Activated T-cell treated with anti-CD3 and anti-CD28 coated beads, Interleukin-2, amount 50 U/mL, for 4 hours (primary cell): ENCODE data around the gene TBL1Y. TPM values are rescaled to one million over a fixed set of nuclear protein-coding genes. Genes with fewer than 3 reads are reported as not detected.
"Not testable (repeated sequence)": the region's sequence is repeated elsewhere in the genome, so short reads cannot be mapped to it uniquely, and the experiment has no call there.

ENCODE experiments used
- ATAC-seq, 2 donors: fragments of 200-7000 bp; cut with Tn5 transposase; one replicate each; pipeline ENCODE4 v1.10.0; 2021
- DNase-seq: peaks from one replicate; pipeline ENCODE4 v3.0.0-alpha.2; 2020
- H3K27me3 Mint-ChIP-seq: one replicate; pipeline ENCODE4 v1.8.0; 2021; ENCODE audit warnings: low read depth, mixed read lengths
- H3K36me3 Mint-ChIP-seq: one replicate; pipeline ENCODE4 v1.8.0; 2022; ENCODE audit warnings: mixed read lengths; ENCODE audit not compliant: insufficient read depth
- H3K4me1 Mint-ChIP-seq: one replicate; pipeline ENCODE4 v1.8.0; 2021; ENCODE audit warnings: low read depth, mixed read lengths
- H3K4me3 Mint-ChIP-seq: one replicate; pipeline ENCODE4 v1.8.0; 2021; ENCODE audit warnings: mild to moderate bottlenecking, moderate library complexity, mixed read lengths
- H3K9me3 Mint-ChIP-seq: one replicate; pipeline ENCODE4 v1.8.0; 2021; ENCODE audit warnings: mixed read lengths
- total RNA-seq, 3 donors: library from RNA; stranded (reverse); gene quantifications; one replicate each; pipeline ENCODE4 v1.2.1, GENCODE V29; 2021

TBL1Y gene
- total RNA-seq, 3 donors from 2014 or later = not detected

DNA sequence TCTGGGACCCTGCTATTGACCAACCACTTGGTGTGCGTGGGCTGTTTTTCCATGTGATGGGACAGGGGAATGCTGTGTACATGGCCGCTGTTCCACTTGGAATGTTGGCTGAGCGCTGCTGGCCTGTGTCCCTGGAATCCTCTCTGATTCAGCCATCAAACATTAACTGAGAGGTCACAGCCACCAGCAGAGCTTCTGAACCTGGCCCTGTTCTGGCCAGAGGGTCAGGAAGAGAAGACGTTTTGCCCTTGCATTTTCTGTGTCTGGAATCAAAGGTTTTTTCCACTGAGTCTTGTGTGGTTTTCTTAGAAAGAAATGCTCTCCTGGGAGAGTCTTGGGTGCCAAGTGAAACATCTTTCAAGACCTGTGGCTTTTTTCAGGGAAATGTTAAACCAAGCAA, 85.5 kb downstream of the TBL1Y start:
- Mint-ChIP-seq H3K27me3 (no peaks in the 10 kb centered on the region), H3K4me3 (no peak overlapping the region), H3K9me3 (no peaks in the 10 kb centered on the region), H3K4me1 (no peaks in the 10 kb centered on the region), H3K36me3 (no peaks in the 10 kb centered on the region)
- DNase-seq (no peak), ATAC-seq (no peak)

DNA sequence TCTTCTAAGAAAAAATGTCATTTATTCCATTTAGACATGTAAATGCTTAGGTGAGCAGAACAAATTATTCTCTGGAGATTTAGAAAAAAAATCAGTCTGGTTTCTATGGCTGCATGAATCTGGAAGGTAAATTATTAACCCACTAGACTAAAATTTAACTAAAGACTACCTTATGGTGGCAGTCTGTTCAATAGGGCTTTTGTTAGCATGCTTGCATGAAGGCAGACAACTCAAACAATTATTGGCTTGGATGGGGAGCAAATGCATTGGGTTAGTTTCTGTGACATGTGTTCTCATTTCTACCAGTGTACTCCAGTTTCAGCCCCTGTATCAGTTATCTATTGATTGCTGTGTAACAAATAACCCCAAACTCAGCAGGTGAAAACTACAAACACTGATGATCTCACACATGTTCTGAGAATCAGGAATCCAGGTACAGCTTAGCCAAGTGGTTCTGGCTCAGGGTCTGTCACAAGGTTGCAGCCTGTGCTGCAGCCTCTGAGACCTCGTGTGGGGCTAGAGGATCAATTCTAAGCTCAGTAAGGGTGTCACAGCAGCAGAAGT, 87.1 kb downstream of the TBL1Y start:
- no peaks in the 10 kb centered on the region for H3K9me3 Mint-ChIP-seq
- DNase-seq (no peak), ATAC-seq (no peak)
- H3K4me3 Mint-ChIP-seq = no peak overlapping the region
- no peaks in the 10 kb centered on the region for H3K4me1 Mint-ChIP-seq
- H3K27me3 Mint-ChIP-seq = no peaks in the 10 kb centered on the region
- no peaks in the 10 kb centered on the region for H3K36me3 Mint-ChIP-seq

DNA sequence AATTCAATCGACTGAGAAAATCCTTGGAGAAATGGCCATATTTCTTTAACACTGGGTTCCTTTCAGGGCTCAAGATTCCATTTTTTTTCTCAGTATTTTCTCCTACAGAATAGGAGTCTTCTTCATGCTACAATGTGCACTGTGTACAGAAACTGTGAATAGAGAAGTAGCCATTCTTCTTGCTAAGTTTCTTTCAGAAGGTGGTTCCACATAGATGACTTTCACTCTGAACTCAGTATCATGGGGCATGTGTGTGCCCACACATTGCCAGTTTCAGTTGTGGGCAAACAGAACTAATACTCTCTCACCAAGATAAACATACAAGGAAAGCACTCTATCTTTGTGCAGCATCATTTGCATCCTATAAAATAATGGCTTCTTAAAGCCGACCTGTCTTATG, 89.4 kb downstream of the TBL1Y start:
- no peak overlapping the region for H3K4me3 Mint-ChIP-seq
- H3K36me3 Mint-ChIP-seq = no peaks in the 10 kb centered on the region
- ATAC-seq (no peak), DNase-seq (no peak)
- no peaks in the 10 kb centered on the region for H3K9me3 Mint-ChIP-seq
- no peaks in the 10 kb centered on the region for H3K27me3 Mint-ChIP-seq
- H3K4me1 Mint-ChIP-seq = no peaks in the 10 kb centered on the region

DNA sequence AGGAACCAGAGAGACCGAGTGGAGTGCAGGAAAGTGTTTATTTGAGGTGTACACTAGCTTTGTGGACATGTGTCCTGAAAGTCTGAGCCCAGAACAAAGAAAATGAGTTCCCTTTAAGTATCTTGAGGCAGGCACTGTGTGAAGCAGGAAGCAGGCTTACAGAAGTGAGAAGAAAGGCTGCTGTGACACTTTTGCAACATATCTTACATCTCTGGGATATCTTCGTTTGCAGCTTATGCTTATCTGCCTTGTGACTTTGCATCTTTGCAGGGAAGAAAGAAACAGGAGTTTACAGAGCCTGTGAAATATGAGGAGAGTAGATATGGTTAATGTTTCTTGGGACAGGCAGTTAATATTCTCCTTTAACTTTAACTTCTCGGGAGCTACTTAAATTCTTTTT, 92.1 kb downstream of the TBL1Y start:
- no peaks in the 10 kb centered on the region for H3K27me3 Mint-ChIP-seq
- no peaks in the 10 kb centered on the region for H3K4me1 Mint-ChIP-seq
- no peak for DNase-seq
- no peak overlapping the region for H3K4me3 Mint-ChIP-seq
- ATAC-seq = no peak
- H3K36me3 Mint-ChIP-seq = no peaks in the 10 kb centered on the region
- no peaks in the 10 kb centered on the region for H3K9me3 Mint-ChIP-seq

DNA sequence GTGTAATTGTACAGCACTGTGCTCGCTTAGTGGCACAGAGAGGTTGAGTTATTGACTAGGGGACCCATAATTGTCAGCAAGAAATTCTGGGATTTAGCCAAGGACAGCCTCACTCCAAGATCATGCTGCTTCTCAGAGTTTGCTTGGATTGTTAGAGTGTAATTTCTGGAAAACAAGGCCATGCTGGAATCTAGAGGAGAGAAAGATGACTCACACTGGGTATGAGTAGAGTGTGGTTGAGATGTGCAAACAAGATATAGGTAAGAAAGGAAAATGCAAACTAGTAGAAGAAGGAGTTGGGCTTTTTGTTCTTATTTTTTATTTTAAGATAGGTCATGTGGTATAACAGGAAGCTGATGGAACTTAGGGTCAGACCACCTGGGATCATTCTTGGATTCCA, 97.4 kb downstream of the TBL1Y start:
- no peak for ATAC-seq

DNA sequence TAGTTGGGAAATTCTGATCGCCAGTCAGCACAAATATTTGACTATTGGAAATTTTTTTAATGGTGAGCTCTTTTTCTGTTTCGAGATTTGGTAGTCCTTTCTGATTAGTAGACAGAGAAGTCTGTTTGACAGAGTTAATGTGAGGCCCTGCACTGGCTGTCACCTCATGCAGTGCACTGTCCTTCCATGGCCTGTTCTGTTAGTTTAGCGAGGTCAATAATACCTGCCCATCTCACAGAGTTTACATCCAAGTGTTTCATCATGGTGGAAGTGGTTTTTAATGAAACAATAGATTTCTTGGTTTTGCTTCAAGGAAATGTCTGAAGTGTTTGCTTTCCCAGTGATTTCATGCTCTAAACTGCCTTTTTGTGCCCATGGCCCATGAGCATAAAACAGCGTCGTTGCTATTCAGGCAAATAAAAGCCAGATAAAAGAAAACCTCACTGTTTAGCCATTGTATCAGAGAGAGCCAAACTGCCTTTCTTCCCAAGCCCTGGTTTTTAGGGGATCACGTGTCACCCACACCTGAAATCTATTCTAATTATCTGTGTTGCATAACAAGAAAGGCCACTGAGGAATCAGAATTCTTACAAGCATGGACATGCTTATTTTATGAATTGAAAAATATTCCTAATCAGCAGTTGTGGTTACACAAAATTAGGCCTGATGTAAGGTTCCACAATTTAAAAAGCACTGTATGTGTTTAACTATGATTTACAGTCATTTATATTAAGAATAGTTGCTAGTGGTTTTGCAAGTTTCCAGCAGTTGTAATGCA, 98.3 kb downstream of the TBL1Y start:
- H3K4me3 Mint-ChIP-seq = no peak overlapping the region
- no peaks in the 10 kb centered on the region for H3K4me1 Mint-ChIP-seq
- ATAC-seq (no peak), DNase-seq (no peak)
- H3K27me3 Mint-ChIP-seq = no peaks in the 10 kb centered on the region
- no peaks in the 10 kb centered on the region for H3K36me3 Mint-ChIP-seq
- H3K9me3 Mint-ChIP-seq = no peaks in the 10 kb centered on the region

More for the DNA sequence above, 97.4 kb downstream of the TBL1Y start:
- Mint-ChIP-seq H3K27me3 (no peaks in the 10 kb centered on the region), H3K36me3 (no peaks in the 10 kb centered on the region), H3K9me3 (no peaks in the 10 kb centered on the region), H3K4me3 (no peak overlapping the region), H3K4me1 (no peaks in the 10 kb centered on the region)
- no peak for DNase-seq

DNA sequence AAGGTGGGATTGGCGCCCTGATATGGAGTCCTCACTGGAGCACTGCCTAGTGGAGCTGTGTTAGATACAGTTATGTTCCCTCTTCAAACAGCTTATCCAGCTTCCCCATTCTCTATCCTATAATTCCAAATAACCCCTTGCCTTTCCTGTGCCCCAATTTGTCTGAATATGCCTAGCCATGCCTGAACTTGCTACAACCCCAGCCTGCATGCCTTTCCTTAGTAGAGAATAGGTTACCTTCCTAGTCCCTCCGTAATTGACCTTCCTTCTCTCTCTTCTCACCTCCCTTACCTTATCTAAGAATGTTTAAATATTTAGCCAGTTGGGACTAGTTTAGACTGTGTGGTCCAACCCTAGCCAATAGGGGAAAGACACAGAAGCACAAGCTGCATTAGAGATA, 102.6 kb downstream of the TBL1Y start:
- no peaks in the 10 kb centered on the region for H3K9me3 Mint-ChIP-seq

DNA sequence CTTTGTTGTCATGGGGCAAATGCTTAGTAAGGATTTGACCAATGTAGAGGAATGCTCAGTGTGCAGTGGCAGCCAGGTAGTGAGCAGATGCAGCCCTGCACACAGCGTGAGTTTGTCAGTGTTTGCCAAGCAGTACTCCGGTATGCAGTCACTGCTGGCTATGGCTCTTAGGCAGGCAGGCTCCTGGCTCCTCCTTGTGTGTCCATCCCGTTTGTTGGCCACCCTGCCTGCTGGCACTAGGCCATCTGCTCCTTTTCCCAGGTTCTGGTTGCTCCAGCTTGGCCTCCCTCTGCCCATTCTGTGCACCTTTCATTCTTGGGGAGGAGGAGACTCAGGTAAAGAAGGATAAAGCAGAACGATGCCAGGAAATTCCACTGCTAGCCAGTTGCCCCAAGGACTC, 106.0 kb downstream of the TBL1Y start:
- Mint-ChIP-seq H3K4me1 (no peaks in the 10 kb centered on the region), H3K4me3 (no peak overlapping the region), H3K36me3 (no peaks in the 10 kb centered on the region), H3K9me3 (no peaks in the 10 kb centered on the region), H3K27me3 (no peaks in the 10 kb centered on the region)
- DNase-seq (no peak), ATAC-seq (no peak)

More for the DNA sequence above, 102.6 kb downstream of the TBL1Y start:
- Mint-ChIP-seq H3K4me1 (no peaks in the 10 kb centered on the region), H3K36me3 (no peaks in the 10 kb centered on the region), H3K27me3 (no peaks in the 10 kb centered on the region), H3K4me3 (no peak overlapping the region)
- DNase-seq (no peak), ATAC-seq (no peak)

DNA sequence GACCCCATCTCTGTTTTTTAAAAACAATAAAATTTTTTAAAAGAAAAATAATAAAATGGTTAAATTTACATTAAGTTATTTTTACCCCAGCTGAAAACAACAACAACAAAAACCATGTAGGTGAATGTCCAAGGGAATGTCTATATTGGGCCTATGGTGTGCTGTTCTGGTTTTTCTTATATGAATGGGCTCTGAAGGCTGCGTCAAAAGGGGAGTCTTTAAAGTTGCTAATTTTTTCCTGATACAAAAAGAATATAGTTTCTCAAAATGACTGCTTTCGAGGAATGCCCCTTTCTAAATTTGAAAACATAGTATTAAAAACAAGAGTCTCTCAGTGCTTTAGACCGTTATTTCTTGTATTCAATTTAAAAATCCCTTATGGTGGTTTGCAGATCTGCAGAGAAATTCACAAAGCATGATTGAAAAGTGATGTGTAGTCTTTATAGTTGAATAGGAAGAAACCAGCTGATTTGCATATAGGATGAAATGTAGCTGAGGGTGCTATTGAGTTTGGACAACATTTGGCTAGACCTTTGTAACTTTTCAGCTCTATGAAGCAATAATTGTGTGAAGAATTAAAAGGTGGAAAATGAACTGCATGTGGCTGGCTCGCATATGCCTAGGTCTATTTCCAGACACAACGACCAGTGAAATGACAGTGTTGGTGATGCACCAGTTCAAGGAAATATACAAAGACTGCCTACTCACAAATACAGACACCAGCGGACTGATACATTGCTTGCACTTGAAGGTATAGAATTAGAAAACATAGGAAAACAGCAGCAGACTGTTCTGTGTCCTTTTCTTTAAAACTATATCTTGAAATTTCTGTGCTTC, 107.0 kb downstream of the TBL1Y start:
- Mint-ChIP-seq H3K9me3 (no peaks in the 10 kb centered on the region), H3K4me3 (no peak overlapping the region), H3K4me1 (no peaks in the 10 kb centered on the region)

DNA sequence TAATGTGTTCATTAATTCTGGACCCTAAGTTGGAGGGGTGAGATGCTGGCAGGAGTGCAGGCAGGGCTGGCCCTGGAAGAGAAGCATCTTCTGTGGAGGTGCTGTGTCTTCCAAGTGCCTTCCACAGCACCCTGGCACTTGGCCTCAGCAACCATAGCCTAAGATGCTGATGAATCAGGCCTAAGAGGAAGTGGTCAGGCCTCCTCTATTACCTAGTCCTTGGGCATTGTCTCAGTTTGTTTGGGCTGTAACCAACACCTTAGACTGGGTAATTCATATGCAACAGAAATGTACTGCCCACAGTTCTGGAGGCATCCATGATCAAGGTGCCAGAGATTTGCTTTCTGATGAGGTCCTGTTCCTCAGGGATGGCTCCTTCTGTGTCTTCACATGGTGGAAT, 128.5 kb downstream of the TBL1Y start:
- DNase-seq (no peak), ATAC-seq (no peak)
- no peaks in the 10 kb centered on the region for H3K27me3 Mint-ChIP-seq
- no peaks in the 10 kb centered on the region for H3K36me3 Mint-ChIP-seq
- peaks cover 4% of the 10 kb centered on the region for H3K4me1 Mint-ChIP-seq
- H3K4me3 Mint-ChIP-seq = no peak overlapping the region
- no peaks in the 10 kb centered on the region for H3K9me3 Mint-ChIP-seq

More for the DNA sequence above, 107.0 kb downstream of the TBL1Y start:
- Mint-ChIP-seq H3K36me3 (no peaks in the 10 kb centered on the region), H3K27me3 (no peaks in the 10 kb centered on the region)
- ATAC-seq (no peak), DNase-seq (no peak)

DNA sequence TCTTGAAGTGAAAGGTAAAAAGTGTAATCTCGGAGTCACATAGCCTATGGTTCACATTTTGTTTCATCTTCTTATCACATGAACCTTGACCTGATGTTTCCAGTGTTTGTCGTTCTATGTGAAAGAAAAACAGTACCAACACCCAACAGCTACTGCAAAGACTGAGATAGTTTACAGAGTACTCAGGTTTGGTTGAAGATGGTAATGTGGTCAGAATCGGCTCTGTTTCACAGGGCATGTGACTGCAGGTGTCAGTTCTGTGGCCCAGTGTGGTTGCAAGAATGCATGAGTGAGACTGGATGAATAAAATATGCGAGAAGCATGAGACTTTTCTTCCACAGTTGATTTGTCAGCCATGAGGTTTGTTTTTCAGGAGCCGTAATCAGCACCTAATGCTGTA, 130.2 kb downstream of the TBL1Y start:
- Mint-ChIP-seq H3K36me3 (no peaks in the 10 kb centered on the region), H3K4me3 (no peak overlapping the region), H3K27me3 (no peaks in the 10 kb centered on the region), H3K4me1 (peaks cover 4% of the 10 kb centered on the region), H3K9me3 (no peaks in the 10 kb centered on the region)
- DNase-seq = no peak
- ATAC-seq = no peak

DNA sequence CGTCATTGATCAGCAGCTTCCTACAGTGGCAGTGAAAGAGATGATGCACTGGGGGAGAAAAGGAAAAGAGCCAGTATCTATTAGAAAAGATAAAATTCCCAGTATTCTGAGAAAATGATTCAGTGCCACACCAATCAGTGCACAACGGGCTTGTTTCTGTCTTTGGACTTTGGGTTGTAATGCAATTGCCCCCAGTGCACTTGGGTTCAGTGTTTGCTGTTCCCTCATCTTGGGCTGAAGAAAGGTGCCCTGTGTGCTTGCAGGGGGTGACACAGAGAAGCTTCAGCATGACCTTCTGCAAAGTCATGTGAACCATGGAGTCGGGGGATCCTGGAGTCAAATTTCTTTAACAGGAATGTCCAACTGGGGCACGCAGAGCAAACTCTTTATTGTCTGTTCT, 131.5 kb downstream of the TBL1Y start:
- no peak for DNase-seq
- H3K9me3 Mint-ChIP-seq = no peaks in the 10 kb centered on the region
- no peak overlapping the region for H3K4me3 Mint-ChIP-seq
- H3K27me3 Mint-ChIP-seq = no peaks in the 10 kb centered on the region
- H3K36me3 Mint-ChIP-seq = no peaks in the 10 kb centered on the region
- peaks cover 4% of the 10 kb centered on the region for H3K4me1 Mint-ChIP-seq
- no peak for ATAC-seq

DNA sequence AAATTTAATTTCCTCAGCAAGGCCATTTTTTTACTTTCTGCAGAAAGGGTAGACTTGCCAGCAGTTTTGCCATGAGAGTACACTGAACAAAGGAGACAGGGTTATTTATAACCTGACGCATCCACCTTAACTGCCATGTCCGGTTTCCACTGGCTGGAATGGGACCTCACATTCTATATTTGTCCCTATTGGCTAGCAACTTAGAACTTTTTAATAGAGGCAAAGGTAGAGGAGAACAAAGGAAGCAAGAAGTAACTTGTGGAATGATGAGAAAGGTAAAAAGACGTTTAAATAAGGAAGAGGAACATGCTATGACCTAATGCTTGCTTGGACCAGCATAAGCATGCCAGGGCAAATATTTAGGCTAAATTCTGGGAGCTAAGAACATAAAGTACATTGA, 142.0 kb downstream of the TBL1Y start:
- not testable (repeated sequence) for H3K27me3 Mint-ChIP-seq, DNase-seq, H3K4me1 Mint-ChIP-seq, H3K9me3 Mint-ChIP-seq, H3K36me3 Mint-ChIP-seq, ATAC-seq, H3K4me3 Mint-ChIP-seq

DNA sequence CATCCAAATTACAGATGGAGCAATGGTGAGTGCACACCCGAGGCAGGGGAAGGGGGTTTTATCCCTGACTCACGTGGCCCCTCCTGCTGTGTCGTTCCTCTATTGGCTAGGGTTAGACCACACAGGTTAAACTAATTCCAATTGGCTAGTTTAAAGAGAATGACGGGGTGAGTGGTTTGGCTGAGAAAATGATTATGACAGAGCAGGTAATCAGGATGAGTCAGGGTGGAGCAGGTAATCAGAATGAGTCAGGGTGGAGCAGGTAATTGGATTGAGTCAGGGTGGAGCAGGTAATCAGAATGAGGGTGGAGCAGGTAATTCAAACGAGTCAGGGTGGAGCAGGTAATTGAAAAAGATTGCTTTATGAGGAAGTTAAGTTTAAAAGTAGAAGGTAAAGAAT, 146.4 kb downstream of the TBL1Y start:
- no peaks in the 10 kb centered on the region for H3K9me3 Mint-ChIP-seq
- no peak overlapping the region for H3K4me3 Mint-ChIP-seq
- DNase-seq (no peak), ATAC-seq (no peak)
- peaks cover 3% of the 10 kb centered on the region for H3K27me3 Mint-ChIP-seq
- no peaks in the 10 kb centered on the region for H3K36me3 Mint-ChIP-seq
- H3K4me1 Mint-ChIP-seq = no peaks in the 10 kb centered on the region

DNA sequence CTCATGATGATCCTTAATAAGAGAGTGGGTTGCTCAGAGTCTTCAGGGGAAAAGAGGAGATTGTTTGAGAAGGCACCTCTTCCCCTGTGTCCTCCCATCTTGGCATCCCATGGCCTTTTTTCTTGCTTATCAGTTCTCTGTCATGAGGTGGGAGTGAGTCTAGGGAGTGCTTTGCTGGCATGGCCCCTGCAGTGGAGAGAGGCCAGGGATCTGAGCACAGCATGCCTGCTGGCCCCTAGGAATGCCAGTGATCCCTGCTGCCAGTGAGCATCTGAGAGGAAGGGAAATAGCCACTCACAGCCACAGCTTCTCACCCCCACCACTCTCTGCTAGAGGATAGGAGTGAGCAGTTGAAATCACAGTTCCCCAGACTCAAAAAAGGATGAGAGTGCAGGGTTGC, 168.2 kb downstream of the TBL1Y start:
- H3K36me3 Mint-ChIP-seq = no peaks in the 10 kb centered on the region

More for the DNA sequence above, 168.2 kb downstream of the TBL1Y start:
- Mint-ChIP-seq H3K27me3 (no peaks in the 10 kb centered on the region), H3K9me3 (no peaks in the 10 kb centered on the region), H3K4me3 (no peak overlapping the region), H3K4me1 (no peaks in the 10 kb centered on the region)
- DNase-seq (no peak), ATAC-seq (no peak)
